Measurements from ENCODE around the gene S100A14. TPM values are rescaled to one million over a fixed set of nuclear protein-coding genes. Genes with fewer than 3 reads are reported as not detected.

S100A14 gene
- total RNA-seq, 1 donor, result 0.18 TPM

DNA sequence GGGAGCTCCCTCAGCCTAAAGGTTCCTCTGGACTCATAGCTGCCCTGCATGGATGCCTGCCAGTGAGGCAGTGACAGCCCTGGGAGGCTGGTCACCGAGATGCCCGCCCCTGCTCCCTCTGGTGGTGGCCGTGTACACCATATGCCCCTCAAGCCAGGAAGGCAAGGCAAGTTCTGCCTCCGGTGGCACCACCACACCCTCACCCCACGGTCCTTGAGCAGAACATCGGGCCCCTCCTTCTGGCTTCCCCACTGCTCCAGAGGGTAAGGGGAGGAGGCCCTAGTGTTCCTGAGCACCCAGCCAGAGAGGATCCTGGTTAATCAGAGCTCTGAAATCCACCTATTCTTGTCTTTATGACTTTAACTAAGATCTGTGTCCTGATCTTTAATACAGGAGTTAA lies 1.5 kb upstream of the S100A14 start:
- DNase-seq (ENCODE audit: low read depth), result peak; percentile 71
- no peak overlapping the region for H3K4me3 ChIP-seq (ENCODE audit: low read depth, low read length)
- TF ChIP-seq, protein P1, sequence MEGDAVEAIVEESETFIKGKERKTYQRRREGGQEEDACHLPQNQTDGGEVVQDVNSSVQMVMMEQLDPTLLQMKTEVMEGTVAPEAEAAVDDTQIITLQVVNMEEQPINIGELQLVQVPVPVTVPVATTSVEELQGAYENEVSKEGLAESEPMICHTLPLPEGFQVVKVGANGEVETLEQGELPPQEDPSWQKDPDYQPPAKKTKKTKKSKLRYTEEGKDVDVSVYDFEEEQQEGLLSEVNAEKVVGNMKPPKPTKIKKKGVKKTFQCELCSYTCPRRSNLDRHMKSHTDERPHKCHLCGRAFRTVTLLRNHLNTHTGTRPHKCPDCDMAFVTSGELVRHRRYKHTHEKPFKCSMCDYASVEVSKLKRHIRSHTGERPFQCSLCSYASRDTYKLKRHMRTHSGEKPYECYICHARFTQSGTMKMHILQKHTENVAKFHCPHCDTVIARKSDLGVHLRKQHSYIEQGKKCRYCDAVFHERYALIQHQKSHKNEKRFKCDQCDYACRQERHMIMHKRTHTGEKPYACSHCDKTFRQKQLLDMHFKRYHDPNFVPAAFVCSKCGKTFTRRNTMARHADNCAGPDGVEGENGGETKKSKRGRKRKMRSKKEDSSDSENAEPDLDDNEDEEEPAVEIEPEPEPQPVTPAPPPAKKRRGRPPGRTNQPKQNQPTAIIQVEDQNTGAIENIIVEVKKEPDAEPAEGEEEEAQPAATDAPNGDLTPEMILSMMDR (IDR thresholded peaks at IDR 0.05; ENCODE audit: insufficient read depth, low read length), result peak; percentile 82

DNA sequence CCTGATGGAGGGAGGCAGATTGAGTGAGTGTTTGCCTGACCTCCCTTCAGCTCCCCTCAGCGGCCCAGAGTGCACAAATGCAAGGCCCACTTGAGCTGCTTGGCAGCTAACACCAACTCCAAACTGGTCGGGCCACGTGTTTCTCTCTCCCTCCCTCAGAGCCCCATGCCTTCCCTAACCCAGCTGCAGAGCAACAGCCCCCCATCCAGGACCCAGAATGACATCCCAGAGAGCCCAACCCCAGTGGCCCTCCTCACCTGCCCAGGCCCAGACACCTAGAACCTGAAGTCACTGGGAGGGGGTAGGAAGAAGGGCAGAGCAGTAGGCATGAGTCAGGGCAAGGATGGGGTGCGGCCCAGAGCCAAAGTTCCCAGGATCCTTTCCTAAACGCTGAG lies 789 bp upstream of the S100A14 start:
- TF ChIP-seq, protein P1 (IDR thresholded peaks at IDR 0.05; ENCODE audit: insufficient read depth, low read length), result no peak
- no peak overlapping the region for H3K4me3 ChIP-seq (ENCODE audit: low read depth, low read length)
- DNase-seq (ENCODE audit: low read depth), result no peak

DNA sequence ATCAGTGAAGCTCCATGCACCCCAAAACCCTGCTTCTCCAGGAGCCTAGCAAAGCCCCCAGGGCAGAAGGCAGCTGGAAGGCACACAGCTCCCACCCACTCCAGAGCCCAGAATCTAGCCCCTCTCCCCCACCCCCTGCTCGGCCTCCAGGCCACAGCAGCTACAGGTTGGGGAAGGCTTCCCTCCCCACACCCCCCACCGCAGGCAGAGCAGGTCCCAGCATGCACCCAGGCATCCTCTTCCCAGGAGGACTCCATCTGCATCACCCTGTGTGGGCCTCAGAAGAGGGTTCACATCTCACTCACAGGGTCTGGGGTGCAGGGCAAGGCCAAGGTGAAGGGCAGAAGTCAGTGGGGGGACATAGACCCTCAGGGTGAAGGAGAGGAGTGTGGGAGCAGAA lies 719 bp downstream of the S100A14 start:
- TF ChIP-seq, protein P1 (IDR thresholded peaks at IDR 0.05; ENCODE audit: insufficient read depth, low read length), result no peak
- no peak for DNase-seq (ENCODE audit: low read depth)
- no peak overlapping the region for H3K4me3 ChIP-seq (ENCODE audit: low read depth, low read length)

DNA sequence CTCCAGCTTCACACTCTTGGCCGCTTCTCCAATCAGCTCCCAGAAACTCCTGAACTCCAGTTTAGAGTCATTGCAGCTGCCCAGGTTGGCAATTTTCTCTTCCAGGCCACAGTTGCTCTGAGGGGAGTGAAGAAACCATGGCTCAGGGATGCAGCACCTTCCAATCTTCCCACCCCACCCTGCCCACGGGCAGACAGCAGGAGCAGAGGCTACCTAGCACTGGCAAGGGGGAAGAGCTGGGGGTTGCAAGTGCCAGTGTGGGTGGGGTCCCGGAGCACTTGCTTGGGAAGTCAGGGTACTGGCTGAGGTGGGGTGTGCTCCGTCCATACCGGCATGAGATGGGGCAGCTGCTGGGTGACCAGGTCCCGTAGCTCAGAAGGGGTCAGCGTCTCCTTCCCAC lies 1.2 kb downstream of the S100A14 start:
- DNase-seq (ENCODE audit: low read depth), result no peak
- TF ChIP-seq, protein P1 (IDR thresholded peaks at IDR 0.05; ENCODE audit: insufficient read depth, low read length), result no peak
- no peak overlapping the region for H3K4me3 ChIP-seq (ENCODE audit: low read depth, low read length)

DNA sequence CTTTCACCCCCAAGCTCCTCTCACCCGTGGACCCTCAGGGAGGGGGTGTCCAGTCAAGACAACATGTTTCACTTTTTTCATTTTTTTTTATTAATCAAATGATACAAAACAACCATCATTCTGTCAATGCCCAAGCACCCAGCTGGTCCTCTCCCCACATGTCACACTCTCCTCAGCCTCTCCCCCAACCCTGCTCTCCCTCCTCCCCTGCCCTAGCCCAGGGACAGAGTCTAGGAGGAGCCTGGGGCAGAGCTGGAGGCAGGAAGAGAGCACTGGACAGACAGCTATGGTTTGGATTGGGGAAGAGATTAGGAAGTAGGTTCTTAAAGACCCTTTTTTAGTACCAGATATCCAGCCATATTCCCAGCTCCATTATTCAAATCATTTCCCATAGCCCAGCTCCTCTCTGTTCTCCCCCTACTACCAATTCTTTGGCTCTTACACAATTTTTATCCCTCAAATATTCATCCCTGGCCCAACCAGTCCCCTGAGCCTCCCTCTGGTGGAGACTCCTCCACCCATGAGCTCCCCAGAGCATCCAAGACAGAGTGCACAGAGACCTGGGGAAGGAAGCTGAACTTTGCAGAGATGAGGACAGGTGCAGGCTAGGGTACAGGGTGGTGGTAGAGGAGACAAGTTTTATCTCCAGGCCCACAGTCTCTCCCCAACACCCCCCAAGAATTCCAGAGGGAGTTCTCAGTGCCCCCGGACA lies 1.8 kb downstream of the S100A14 start:
- H3K4me3 ChIP-seq (ENCODE audit: low read depth, low read length), result no peak overlapping the region
- DNase-seq (ENCODE audit: low read depth), result no peak
- TF ChIP-seq, protein P1 (IDR thresholded peaks at IDR 0.05; ENCODE audit: insufficient read depth, low read length), result peak; percentile 29

DNA sequence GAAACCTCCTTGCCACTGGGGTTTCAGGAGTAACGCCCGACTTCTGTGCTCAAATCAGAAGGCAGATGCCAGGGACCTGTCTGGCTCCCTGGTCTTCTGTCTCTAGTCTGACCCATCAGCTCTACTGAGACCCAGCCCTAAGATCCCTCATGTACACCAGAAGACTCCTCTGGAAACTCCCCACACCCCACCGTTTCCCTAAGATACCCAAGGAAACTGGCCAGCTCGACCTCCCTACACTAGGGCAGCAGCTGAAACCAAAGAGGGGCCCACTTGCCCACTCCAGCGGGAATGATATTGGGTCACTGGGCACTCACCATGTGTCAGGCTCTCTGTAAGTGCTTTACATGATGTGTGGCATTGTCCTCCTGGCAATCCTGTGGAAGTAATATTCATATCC lies 2.7 kb downstream of the S100A14 start:
- peak overlapping the region; percentile 85 for H3K4me3 ChIP-seq (ENCODE audit: low read depth, low read length)
- TF ChIP-seq, protein P1 (IDR thresholded peaks at IDR 0.05; ENCODE audit: insufficient read depth, low read length), result no peak
- DNase-seq (ENCODE audit: low read depth), result no peak
